H9 (cell line): Measurements from ENCODE around the gene ATP8A2. TPM values are rescaled to one million over a fixed set of nuclear protein-coding genes. Genes with fewer than 3 reads are reported as not detected.

ENCODE experiments used
- DNase-seq: peaks from one replicate; pipeline ENCODE4 v3.0.0-alpha.2; 2017
- H2AFZ ChIP-seq: one replicate; pipeline ENCODE4 v1.6.1; 2013; ENCODE audit warnings: mild to moderate bottlenecking, low read length, control low read depth, moderate library complexity
- H2AK5ac ChIP-seq: 2 replicates; pipeline ENCODE4 v1.6.1; 2013; ENCODE audit warnings: low read length, control low read depth, mixed read lengths; ENCODE audit not compliant: insufficient read length
- H2BK120ac ChIP-seq: one replicate; pipeline ENCODE4 v1.6.1; 2013; ENCODE audit warnings: low read depth, mild to moderate bottlenecking, low read length, control low read depth, inconsistent platforms; ENCODE audit not compliant: poor library complexity, severe bottlenecking
- H2BK12ac ChIP-seq: 2 replicates; pipeline ENCODE4 v1.6.1; 2013; ENCODE audit warnings: low read length, control low read depth, mixed read lengths, low read depth; ENCODE audit not compliant: insufficient read length
- H2BK15ac ChIP-seq: 2 replicates; pipeline ENCODE4 v1.6.1; 2013; ENCODE audit warnings: low read depth, low read length, control low read depth
- H2BK20ac ChIP-seq: one replicate; pipeline ENCODE4 v1.6.1; 2013; ENCODE audit warnings: low read depth, mild to moderate bottlenecking, low read length, control low read depth, inconsistent platforms; ENCODE audit not compliant: poor library complexity, severe bottlenecking
- H2BK5ac ChIP-seq: 2 replicates; pipeline ENCODE4 v1.6.1; 2013; ENCODE audit warnings: low read length, control low read depth, mixed read lengths; ENCODE audit not compliant: insufficient read length
- H3K14ac ChIP-seq: 2 replicates; pipeline ENCODE4 v1.6.1; 2013; ENCODE audit warnings: low read length, control low read depth; ENCODE audit not compliant: insufficient read depth
- H3K18ac ChIP-seq: 2 replicates; pipeline ENCODE4 v1.6.1; 2013; ENCODE audit warnings: low read depth, mild to moderate bottlenecking, mixed read lengths, low read length, control low read depth; ENCODE audit not compliant: insufficient read length
- H3K23ac ChIP-seq: 2 replicates; pipeline ENCODE4 v1.6.1; 2013; ENCODE audit warnings: low read length, control low read depth, mixed read lengths, low read depth; ENCODE audit not compliant: insufficient read length
- H3K23me2 ChIP-seq: 2 replicates; pipeline ENCODE4 v1.6.1; 2013; ENCODE audit warnings: low read depth, mild to moderate bottlenecking, mixed read lengths, low read length, control low read depth; ENCODE audit not compliant: insufficient read length, poor library complexity, severe bottlenecking
- H3K27ac ChIP-seq: 2 replicates; pipeline ENCODE4 v1.5.1; 2013; ENCODE audit warnings: low read length, control low read depth, mixed read lengths, low read depth; ENCODE audit not compliant: insufficient read length
- H3K27me3 ChIP-seq: 2 replicates; pipeline ENCODE4 v1.6.1; 2013; ENCODE audit warnings: low read length, control low read depth, inconsistent platforms; ENCODE audit not compliant: insufficient read depth
- H3K4ac ChIP-seq: 2 replicates; pipeline ENCODE4 v1.6.1; 2013; ENCODE audit warnings: low read depth, mild to moderate bottlenecking, control low read depth, inconsistent platforms, low read length, moderate library complexity
- H3K4me1 ChIP-seq: 2 replicates; pipeline ENCODE4 v1.6.1; 2013; ENCODE audit warnings: low read length, control low read depth, inconsistent platforms; ENCODE audit not compliant: insufficient read depth
- H3K4me2 ChIP-seq: 2 replicates; pipeline ENCODE4 v1.6.1; 2013; ENCODE audit warnings: low read length, control low read depth, mixed read lengths; ENCODE audit not compliant: insufficient read length, insufficient read depth
- H3K56ac ChIP-seq: 2 replicates; pipeline ENCODE4 v1.6.1; 2013; ENCODE audit warnings: low read depth, mild to moderate bottlenecking, mixed read lengths, low read length, control low read depth; ENCODE audit not compliant: insufficient read length
- H3K79me1 ChIP-seq: 2 replicates; pipeline ENCODE4 v1.6.1; 2013; ENCODE audit warnings: low read depth, mild to moderate bottlenecking, moderate library complexity, low read length, control low read depth, inconsistent platforms; ENCODE audit not compliant: insufficient read depth, poor library complexity, severe bottlenecking
- H3K79me2 ChIP-seq: 2 replicates; pipeline ENCODE4 v1.6.1; 2013; ENCODE audit warnings: low read length, control low read depth, inconsistent platforms; ENCODE audit not compliant: insufficient read depth
- H3K9ac ChIP-seq: 2 replicates; pipeline ENCODE4 v1.6.1; 2013; ENCODE audit warnings: low read length, control low read depth, mixed read lengths; ENCODE audit not compliant: insufficient read length; ENCODE audit errors: extremely low read depth
- H3K9me3 ChIP-seq: one replicate; pipeline ENCODE4 v1.6.1; 2013; ENCODE audit warnings: low read depth, low read length, inconsistent platforms; ENCODE audit not compliant: control insufficient read depth
- H3T11ph ChIP-seq: one replicate; pipeline ENCODE4 v1.6.1; 2013; ENCODE audit warnings: mild to moderate bottlenecking, low read length, control low read depth, inconsistent platforms
- H4K20me1 ChIP-seq: one replicate; pipeline ENCODE4 v1.6.1; 2013; ENCODE audit not compliant: control insufficient read depth, insufficient read length, insufficient read depth
- H4K5ac ChIP-seq: 2 replicates; pipeline ENCODE4 v1.6.1; 2013; ENCODE audit warnings: low read depth, mild to moderate bottlenecking, mixed read lengths, low read length, control low read depth; ENCODE audit not compliant: insufficient read length
- H4K8ac ChIP-seq: replicated peaks from 2 replicates; pipeline ENCODE4 v1.6.1; 2013; ENCODE audit warnings: low read length, control low read depth, mixed read lengths, low read depth; ENCODE audit not compliant: insufficient read length
- H4K91ac ChIP-seq: 2 replicates; pipeline ENCODE4 v1.6.1; 2013; ENCODE audit warnings: low read depth, mild to moderate bottlenecking, moderate library complexity, mixed read lengths, low read length, control low read depth; ENCODE audit not compliant: insufficient read length
- H3K27ac Mint-ChIP-seq, 3 experiments: 2 replicates in 2 of 3; 3 replicates in 1 of 3; pipeline ENCODE4 v1.8.0; 2020 to 2021; ENCODE audit warnings: mixed read lengths in 3 of 3, mild to moderate bottlenecking in 1 of 3, moderate library complexity in 1 of 3
- H3K27me3 Mint-ChIP-seq: 2 replicates; pipeline ENCODE4 v1.8.0; 2021; ENCODE audit warnings: low read depth, mild to moderate bottlenecking, moderate library complexity, mixed read lengths
- H3K36me3 Mint-ChIP-seq, 3 experiments: 2 replicates in 2 of 3; 3 replicates in 1 of 3; pipeline ENCODE4 v1.8.0; 2020 to 2021; ENCODE audit warnings: low read depth in 3 of 3, mixed read lengths in 3 of 3; ENCODE audit not compliant: insufficient read depth in 1 of 3
- H3K4me1 Mint-ChIP-seq, 2 experiments: 2 replicates each; pipeline ENCODE4 v1.8.0; 2020; ENCODE audit warnings: mixed read lengths in 2 of 2
- H3K4me3 Mint-ChIP-seq, 2 experiments: 2 replicates in 1 of 2; 3 replicates in 1 of 2; pipeline ENCODE4 v1.8.0; 2020 to 2021; ENCODE audit warnings: mild to moderate bottlenecking in 2 of 2, mixed read lengths in 2 of 2, moderate library complexity in 1 of 2
- H3K9me3 Mint-ChIP-seq, 2 experiments: 2 replicates in 1 of 2; 3 replicates in 1 of 2; pipeline ENCODE4 v1.8.0; 2020; ENCODE audit warnings: mild to moderate bottlenecking in 2 of 2, mixed read lengths in 2 of 2, moderate library complexity in 1 of 2
- WGBS: extraction: QIAGEN DNeasy Blood & Tissue Kit; methylation state at CpG from one replicate; pipeline ENCODE4 v1.1.7; 2013; ENCODE audit warnings: missing lambda C conversion rate, low lambda C conversion rate, mixed read lengths; ENCODE audit not compliant: insufficient read length; ENCODE audit errors: extremely low coverage; 5-methylcytosine and 5-hydroxymethylcytosine counted together
- total RNA-seq: library from RNA; stranded (reverse); gene quantifications from 2 replicates; pipeline ENCODE4 v1.2.1, GENCODE V29; 2021
- TF ChIP-seq, protein P1 (sequence below): fragments of 200-600 bp; sonication (generic); conservative IDR thresholded peaks from 3 replicates; pipeline ENCODE4 v1.8.0; 2021; ENCODE audit warnings: antibody characterized with exemption, mild to moderate bottlenecking

ATP8A2 gene
- total RNA-seq, 1 experiment from 2014 or later: 18.2 TPM

- Histone ChIP-seq H4K5ac (no peak overlapping the region), H3K4ac (no peak overlapping the region), H4K91ac (no peak overlapping the region), H3K23me2 (no peaks in the 10 kb centered on the region), H3K9ac (no peak overlapping the region), H3K14ac (no peak overlapping the region), H3K9me3 (no peaks in the 10 kb centered on the region), H2BK15ac (no peak overlapping the region), H3K56ac (no peak overlapping the region), H2BK20ac (no peak overlapping the region), H3K23ac (no peak overlapping the region), H3K18ac (no peak overlapping the region), H3K79me2 (no peaks in the 10 kb centered on the region), H2BK5ac (no peak overlapping the region), H2BK120ac (no peak overlapping the region), H3K4me2 (no peak overlapping the region), H4K20me1 (no peaks in the 10 kb centered on the region), H3K27me3 (no peaks in the 10 kb centered on the region), H3T11ph (no peak overlapping the region), H4K8ac (no peak overlapping the region), H3K4me1 (no peaks in the 10 kb centered on the region), H2AFZ (no peak overlapping the region), H3K27ac (no peak overlapping the region), H2AK5ac (no peak overlapping the region), H3K79me1 (no peaks in the 10 kb centered on the region), H2BK12ac (no peak overlapping the region)
- WGBS: no CpG with 5 or more reads among the region's 2 CpGs
- Mint-ChIP-seq H3K27me3 (peaks cover 4% of the 10 kb centered on the region), H3K27ac (no peak overlapping the region), H3K4me1 (peaks cover 9 to 21% of the 10 kb centered on the region in 2 experiments), H3K4me3 (no peak overlapping the region), H3K9me3 (peaks cover 3 to 4% of the 10 kb centered on the region in 2 experiments; a peak in 4 of 5 replicates), H3K36me3 (peaks cover 4 to 6% (median 5%) of the 10 kb centered on the region in 3 experiments; a peak in 5 of 7 replicates)
- TF ChIP-seq, protein P1, sequence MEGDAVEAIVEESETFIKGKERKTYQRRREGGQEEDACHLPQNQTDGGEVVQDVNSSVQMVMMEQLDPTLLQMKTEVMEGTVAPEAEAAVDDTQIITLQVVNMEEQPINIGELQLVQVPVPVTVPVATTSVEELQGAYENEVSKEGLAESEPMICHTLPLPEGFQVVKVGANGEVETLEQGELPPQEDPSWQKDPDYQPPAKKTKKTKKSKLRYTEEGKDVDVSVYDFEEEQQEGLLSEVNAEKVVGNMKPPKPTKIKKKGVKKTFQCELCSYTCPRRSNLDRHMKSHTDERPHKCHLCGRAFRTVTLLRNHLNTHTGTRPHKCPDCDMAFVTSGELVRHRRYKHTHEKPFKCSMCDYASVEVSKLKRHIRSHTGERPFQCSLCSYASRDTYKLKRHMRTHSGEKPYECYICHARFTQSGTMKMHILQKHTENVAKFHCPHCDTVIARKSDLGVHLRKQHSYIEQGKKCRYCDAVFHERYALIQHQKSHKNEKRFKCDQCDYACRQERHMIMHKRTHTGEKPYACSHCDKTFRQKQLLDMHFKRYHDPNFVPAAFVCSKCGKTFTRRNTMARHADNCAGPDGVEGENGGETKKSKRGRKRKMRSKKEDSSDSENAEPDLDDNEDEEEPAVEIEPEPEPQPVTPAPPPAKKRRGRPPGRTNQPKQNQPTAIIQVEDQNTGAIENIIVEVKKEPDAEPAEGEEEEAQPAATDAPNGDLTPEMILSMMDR: peak; percentile 96
- peak; percentile 85 for DNase-seq
These were observed 665.5 kb downstream of the ATP8A2 start for GRCh38 chr13:26037302-26037701.
